GM20431 (cell line): ENCODE results near the gene LRIG1.

Experiments used
- in situ Hi-C: fragments of 300-500 bp; cut with MseI, MboI; formaldehyde crosslinking; loops from one replicate; pipeline ENCODE4 v1.15.0; 2020; ENCODE audit warnings: low sequenced_read_pairs; ENCODE audit not compliant: unreplicated experiment

LRIG1 gene

DNA sequence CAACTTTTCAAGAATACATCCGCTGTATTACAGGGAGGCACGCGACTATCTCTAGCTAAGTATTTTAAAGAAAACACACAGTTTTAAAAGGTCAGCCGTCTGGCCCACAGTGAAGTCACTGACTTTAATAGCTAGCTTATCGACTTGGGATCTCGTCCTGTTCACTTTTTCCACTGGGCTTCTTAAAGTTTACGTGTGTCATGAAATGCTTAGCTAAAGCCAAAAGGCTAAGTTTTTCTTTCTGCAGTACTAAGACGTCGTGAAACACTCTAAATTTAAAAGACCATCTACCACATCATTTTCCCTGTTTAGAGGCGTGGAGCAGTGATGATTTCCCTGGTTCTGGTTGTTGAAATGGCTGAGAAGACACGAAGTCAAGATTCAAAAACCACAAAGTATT lies 27.1 kb downstream of the LRIG1 start:
- in situ Hi-C loops, result no loop called here

DNA sequence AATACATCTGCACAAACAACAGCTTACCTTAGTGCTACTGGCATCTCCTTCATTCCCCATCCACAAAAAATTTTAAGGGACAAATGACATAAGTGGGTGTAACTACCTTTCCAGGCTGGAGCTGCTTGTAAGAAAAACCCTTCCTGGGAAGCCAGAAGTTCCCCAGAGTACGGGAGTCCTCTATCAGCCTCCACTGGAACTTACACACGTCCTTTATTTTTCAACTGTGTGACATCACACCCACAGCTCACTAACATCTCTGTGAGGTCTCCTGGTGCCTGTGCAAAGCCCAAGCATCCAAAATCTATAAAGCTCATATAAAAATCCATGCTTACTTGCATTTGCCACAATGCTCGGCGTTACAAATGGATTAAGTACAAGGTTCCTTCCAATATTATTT lies 27.6 kb downstream of the LRIG1 start:
- in situ Hi-C loops, result no loop called here

DNA sequence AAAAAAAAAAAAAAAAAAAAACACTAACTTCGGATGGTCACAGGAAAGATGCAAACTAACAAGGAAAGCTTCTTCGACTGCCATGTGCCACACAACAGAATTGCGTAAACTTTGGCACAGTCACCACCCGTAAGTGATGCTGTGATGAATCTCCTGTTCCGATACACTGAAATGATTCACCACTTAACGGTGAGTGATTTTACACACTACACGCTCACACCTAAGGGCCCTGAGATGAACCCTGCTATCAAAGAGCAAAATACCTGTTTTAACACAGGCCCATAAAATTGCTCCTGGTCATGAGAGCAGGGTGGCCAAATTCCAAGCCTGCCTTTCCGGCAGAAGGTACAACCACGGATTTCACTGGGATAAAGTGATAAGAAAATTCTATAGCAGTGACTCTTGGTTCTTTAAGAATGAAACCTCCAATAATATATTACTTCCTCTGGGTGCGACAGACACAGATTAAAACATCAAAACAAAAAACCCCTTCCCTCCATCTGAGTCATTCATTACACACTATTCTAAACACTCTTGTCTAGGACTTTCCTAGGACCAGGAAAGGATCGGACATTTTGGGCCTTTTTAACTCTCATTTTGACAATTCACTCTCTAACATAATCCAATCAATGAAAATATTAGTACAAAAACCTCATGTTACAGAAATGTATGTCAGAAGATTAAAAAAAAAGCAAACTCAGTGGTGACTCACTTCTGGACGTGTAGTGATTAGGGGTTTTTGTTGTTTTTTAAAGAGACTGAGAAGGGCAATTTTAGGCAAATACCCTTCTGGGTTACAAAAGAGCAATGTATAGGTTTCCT lies 28.3 kb downstream of the LRIG1 start:
- in situ Hi-C loops, result no loop called here

DNA sequence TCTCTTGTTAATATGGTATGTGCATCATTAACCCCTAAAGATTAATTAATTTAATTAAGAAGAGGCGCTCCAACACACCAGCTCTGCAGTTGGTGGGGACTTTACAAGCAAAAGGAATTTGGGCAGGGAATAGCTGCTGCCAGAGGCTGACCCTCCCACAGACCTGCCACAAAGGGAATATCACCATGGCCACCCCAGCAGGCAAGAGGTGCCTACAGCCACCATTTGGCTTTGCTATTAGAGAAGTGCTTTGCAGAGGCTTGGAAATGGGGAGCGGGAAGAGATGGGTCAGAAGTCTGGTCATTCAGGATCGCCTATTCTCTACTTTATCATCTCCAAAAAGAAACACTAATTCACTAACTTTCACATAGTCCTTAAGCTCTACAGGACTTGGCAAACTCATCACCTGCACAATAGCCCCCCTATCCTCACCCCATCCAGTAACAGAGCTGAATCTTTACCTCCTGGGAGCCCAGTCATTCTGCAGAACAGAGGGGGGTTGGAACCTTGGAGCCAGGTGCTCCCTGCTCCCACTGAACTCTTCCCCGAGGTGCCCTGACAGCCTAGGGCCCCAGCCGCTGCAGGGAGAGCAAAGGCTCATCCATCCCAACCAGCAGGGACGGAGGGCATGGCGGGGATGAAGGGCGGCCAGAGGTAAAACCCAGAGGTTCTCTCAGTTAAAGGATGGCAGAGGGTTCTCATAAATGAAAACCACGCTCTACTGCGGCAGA lies 29.7 kb downstream of the LRIG1 start:
- in situ Hi-C loops, result no loop called here

DNA sequence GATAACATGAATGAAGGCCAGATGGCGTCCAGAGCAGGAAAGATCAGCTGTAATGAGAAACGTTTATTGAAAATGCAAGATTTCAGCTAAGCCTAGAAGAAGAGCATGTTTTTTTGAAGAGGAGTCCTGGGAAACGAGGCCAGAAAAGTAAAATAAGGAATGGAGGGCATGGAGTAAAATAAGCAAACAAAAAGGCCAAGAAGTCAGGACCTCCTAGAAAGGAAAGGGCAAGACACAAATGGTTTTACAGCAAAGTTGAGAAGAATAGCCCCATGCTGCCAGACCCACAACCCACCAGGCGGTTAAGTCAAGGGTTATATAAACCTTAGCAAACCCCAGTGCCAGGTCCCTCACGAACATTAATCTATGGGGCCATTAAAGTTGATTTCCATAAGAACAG lies 30.5 kb downstream of the LRIG1 start:
- in situ Hi-C loops, result no loop called here

DNA sequence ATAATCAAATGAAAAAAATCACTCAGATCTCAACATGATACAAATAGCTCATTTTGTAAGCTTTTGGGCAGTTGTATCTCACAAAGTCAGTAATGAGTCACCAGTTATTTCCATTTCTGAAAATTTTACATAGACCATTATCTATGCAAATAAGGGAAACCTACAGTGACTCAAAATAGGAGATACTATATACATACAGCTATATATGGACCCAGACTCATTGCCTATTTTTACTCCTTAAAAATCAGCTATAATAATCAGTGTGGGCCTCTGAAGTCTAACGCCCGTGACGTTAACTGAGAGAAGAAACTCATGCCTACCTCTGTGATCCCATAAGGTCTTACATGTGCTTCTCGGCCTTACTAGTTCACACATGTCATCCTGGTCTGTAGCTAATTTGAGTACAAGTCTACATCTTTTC lies 31.6 kb downstream of the LRIG1 start:
- in situ Hi-C loops, result no loop called here

DNA sequence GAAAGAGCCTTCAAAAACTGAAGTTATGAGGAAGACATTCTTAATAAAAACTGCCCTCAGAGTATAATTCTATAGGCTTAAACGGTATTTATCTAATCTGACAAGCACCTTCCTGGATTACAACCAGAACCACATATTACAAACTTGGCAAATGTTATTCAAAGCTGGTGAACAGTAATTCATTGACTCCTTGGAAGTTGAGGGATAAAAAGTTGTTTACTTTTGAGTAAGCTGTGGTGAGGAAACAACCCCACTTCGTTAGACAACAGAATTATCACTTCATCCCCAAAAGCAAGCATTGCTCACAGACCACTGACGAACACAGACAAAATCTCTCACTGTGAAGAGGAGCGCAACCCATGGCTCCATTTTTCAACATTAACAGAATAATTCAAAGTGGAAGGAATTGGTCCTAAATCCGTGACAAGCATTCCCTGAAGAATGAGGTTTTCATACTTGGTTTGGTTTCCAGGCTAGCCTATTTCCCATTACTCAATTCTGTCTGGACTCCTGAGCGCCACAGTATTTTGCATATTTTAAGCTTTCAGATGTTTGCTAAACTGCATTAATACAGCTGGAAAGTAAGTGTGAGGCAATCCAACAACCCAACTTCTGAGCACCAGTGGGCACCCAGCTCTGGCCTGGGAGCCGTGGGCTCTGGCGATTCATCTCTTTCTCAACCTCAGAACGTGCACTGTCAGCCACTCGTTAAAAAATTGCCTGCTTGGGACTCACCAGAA lies 32.7 kb downstream of the LRIG1 start:
- in situ Hi-C loops, result no loop called here

DNA sequence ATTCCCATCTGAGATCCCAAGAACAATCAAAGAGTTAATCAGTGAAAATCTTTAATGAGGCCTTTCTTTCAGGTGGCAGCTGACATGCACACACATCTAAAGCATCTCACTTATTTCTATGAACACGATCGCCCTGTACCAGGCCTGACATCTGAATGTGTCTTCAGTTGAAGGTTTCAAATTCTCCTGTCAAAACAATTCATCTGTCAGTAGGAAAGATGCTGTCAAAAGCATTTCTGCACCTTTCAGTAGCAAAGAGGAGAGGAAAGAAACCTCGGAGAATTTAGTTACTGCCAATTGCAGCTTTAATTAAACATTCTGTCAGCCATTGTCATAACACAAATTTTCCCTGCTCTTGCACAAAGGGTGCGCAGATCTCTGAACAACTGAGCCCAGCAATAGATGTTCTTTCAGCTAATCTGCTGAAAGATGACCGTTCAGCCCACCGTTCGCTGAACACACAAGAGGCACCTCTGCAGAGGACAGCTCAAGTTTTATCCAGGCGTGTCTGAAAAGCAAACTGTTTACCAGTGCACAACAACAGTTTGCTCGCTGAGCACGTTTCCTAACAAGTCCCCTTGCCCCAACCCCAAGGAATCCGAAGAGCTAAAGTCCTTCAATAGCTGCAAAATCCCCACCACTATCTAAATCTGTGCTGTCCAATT lies 34.1 kb downstream of the LRIG1 start:
- in situ Hi-C loops, result no loop called here

DNA sequence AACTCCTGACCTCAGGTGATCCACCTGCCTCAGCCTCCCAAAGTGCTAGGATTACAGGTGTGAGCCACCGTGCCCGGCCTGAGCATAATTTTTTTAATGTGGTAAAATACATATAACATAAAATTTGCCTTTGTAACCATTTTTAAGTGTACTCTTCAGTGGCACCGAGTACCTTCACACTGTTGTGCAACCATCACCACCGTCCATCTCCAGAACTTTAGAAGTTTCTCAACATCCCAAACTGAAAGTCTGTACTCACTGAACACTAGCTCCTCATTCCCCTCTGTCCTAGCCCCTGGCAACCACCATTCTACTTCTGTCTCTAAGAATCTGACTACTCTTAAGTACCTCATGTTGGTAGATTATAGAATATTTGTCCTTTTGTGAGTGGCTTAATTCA lies 35.2 kb downstream of the LRIG1 start:
- in situ Hi-C loops, result no loop called here

DNA sequence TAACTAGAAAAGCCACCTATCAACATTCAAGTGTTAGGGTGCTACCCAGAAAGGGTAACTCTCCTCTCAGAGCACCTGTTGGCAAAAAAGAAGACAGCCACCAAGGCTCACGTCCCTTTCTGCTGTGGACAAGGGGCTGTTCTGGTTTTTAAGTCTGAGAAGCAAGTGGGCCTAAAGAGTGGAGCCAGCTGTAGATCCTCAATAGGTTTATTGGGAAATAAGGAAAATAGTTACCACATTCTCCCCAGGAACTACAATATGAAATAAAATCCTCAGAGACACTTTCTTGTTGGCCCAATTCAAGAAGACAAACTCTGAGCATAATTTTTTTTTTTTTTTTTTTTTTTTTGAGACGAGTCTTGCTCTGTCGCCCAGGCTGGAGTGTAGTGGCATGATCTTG lies 35.8 kb downstream of the LRIG1 start:
- in situ Hi-C loops, result no loop called here

DNA sequence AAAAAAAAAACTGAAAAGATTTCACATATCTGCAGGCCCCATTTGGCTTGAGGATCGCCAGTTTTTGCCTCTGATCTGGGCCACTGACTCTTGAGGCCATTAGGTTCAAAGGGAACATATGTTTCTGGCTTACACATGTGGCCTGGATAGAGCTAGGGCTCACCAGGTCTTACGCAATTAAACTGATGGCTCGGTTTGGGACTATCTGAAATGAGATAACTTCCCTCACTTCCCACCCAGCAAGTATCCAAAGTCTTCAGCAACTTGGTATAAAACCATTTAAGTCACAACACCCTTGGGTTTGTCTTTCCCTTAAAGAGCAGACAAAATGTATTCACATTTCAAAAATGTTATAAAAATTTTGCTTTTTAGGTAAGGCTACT lies 36.3 kb downstream of the LRIG1 start:
- in situ Hi-C loops, result no loop called here

DNA sequence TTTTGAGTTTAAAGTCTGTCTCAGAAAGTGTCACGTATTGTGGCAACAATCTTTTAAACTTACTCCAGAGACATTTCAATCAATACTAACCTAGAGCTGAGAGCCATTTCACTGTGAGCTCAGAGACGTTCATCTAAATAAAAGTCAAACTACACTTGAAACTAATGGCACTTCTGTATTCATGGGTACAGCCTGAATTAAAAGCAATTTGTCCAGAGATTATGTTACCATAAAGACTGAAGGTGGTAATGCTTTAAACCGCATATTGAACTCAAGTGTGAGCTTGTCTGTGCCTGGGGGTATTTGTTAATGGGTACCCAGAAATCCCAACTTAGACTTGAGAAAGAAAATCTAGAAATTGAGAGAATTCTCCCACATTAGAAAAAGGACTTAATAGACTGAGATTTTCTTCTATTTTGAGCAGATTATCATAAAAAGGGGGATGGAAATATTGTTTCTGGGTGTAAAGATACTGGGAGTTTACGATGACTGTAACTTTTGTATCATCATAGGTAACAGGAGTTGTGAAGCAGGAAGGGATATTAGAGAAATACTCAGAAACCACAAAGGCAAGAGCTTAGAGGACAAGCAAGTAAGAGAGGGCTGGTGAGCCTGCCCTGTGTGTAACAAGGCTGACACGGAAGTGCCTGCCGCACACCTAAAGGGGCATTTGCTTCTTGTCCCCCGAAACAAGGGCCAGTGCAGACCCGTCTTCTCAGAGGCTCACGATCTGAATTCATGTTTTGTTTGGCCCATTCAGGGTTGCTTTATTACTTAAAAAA lies 36.9 kb downstream of the LRIG1 start:
- in situ Hi-C loops, result no loop called here

DNA sequence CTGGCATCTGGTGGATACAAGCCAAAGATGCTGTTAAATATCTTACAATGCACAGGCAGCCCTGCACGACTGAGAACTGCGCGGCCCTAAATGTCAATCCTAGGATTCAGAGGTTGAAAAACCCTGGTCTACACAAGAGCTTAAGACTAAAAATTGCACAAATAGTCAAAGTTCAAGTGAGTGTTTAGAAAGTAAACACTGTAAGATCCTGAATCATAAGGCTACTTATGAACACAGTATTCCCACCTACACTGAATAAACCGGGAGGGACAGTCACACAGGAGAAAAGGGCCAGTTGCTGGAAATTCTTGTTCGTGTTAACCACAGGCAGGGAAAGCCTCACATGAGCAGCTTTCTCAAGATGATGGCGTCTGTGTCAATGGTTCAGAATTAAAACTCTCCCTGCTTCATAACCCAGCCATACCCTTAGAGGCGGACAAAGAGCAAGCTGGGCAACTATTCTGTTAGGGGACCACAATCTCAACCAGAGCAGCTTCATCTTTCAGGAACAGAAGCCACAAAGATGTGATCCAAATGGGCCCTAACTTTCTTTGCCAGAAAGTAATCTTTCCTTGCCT lies 37.7 kb downstream of the LRIG1 start:
- in situ Hi-C loops, result no loop called here

DNA sequence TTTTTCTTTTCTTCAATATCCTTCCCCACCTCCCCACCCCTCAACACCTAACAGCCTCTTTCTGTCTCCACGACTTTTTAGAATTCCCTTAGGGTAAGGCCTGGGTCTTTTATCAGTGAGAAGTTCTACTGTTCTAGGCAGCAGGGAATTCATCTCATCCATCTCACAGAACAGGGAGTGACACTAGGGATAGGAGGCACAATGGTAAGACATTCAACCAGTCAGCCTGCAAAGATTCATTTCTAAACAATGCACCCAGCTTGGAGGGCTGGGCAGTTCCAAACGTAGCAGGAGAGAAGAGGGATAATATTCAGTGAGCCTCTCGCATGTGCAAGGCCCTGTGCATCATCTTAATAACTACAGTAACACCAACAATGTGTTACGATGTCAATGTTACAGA lies 43.6 kb downstream of the LRIG1 start:
- in situ Hi-C loops, result no loop called here

DNA sequence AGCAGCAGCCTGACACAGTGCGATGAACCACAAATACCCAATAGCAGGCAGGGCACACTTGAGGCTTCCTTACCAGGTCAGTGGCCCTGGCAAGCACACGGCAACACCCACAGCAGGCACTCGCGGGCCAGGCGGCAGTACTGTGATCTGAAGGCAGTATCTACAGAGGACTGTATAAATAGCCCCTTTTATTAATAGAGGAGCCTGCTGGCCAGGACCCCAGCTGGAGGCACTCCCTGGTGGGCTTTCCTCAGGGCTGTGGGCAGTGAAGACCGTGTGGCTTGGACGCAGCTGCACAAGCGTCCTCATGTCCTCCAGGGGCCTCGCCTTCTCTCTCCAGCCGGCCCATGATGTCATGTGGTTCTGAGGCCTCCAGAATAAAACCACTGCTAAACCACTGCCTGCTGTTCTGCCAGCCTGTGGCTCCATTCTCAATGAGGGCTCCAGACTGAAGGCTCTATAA lies 44.1 kb downstream of the LRIG1 start:
- in situ Hi-C loops, result no loop called here

DNA sequence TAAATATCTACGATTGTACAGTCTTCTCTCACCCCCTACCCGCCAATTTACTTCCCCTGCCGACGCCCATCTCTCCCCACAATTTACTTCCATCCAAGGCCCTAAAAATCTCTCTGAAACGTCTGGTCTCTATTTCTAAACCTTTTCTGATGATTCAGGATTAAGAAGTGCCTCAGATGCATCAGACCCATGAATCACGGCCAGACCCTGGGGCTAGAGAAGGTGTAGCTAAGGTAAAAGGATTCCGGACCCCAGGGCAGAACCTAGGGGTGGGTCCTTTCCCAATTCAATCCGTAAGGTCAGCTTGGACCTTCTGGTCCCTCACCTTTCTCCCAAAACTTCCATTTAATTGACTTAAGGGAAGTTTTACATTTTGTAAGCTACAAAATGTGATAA lies 46.4 kb downstream of the LRIG1 start:
- in situ Hi-C loops, result no loop called here

DNA sequence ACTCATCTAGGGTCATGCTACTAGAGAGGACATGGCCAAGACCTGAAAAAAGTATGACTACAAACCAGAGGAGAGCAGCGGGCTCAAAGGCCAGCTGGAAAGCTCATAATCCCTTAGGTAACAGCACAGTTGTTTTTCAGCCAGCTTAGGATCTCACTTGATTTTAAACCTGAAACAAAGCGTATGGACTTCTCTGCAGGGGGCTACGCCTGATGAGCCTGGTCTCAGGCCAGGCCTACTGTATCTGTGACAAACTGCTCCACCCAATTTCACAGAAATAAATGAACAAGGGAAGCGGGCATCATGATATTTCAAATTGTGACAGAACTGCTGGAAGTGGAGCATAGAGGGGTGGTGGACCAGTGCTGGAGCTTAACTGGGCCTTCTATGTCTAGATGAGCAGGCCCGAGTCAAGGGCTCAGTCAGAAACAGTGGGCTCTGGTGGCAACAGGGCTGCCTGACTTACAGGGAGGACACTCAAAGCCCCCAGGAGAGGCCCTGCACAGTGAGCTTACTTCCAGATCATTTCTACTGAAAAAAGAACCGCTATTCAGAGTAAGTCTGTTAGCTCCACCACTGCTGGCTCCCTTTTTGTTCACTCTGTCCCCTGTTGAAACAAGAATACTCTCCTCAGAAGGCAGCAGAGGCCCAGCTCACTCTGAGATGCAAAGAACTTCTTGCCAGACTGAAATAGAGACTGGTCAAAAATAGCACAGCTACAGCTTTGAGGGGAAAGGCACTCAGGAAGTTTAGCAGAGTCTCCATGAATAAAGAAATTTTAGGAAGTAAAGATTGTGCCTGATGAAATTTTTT lies 47.0 kb downstream of the LRIG1 start:
- in situ Hi-C loops, result no loop called here

DNA sequence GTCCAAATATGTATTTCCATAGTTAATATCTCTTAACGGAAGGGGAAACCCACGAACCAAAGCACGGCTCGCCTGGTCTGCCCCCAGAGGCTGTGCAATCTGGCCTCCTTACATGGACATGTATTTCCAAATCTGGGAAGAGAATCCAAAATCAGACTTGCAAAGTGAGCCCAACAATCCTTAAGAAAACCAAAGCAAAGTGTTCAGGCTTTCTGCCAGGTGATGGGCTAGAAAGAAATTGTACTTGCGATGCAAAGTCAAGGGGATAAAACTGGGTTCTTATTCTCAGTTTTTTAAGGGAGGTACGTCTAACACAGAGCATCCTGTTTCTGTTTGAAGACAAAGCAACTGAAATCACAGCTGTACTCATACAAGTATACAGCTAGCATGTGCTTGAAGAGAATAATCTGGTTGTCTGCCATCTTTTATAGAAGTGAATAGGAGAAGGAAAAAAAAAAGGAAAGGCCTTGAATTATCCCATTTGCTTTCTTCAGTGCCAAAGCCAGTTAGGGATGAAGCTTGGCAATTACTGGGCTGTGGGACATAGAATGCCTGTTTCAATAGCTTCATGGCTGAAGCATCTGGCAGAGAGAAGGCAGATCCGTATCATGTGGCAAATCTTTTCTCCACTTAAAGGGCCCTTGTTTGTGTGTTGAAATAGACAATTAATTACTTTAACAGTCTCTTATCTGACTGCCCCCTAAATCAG lies 48.4 kb downstream of the LRIG1 start:
- in situ Hi-C loops, result no loop called here
